ENCODE data around the gene RHOBTB1.

The RHOBTB1 gene

GRCh38 chr10:60953420-60953819 is 9.4 kb upstream of the RHOBTB1 start:
- H3K9me3 ChIP-seq (ENCODE audit: control insufficient read depth in 2 of 2, low read length in 2 of 2), result no peaks in the 10 kb centered on the region
- no peaks in the 10 kb centered on the region for H3K27me3 ChIP-seq (ENCODE audit: control insufficient read depth in 1 of 2, insufficient read depth in 2 of 2, low read length in 2 of 2)
- H3K27ac ChIP-seq (ENCODE audit: low read length), result no peak overlapping the region
- H3K4me3 ChIP-seq (ENCODE audit: low read length in 2 of 2), result no peak overlapping the region
- H3K4me1 ChIP-seq (ENCODE audit: control insufficient read depth, insufficient read depth, low read length), result no peaks in the 10 kb centered on the region
- no peaks in the 10 kb centered on the region for H3K36me3 ChIP-seq (ENCODE audit: control insufficient read depth in 2 of 2, insufficient read depth in 2 of 2, low read length in 2 of 2)
- no peak overlapping the region for H3K9ac ChIP-seq (ENCODE audit: low read length in 2 of 2)

DNA sequence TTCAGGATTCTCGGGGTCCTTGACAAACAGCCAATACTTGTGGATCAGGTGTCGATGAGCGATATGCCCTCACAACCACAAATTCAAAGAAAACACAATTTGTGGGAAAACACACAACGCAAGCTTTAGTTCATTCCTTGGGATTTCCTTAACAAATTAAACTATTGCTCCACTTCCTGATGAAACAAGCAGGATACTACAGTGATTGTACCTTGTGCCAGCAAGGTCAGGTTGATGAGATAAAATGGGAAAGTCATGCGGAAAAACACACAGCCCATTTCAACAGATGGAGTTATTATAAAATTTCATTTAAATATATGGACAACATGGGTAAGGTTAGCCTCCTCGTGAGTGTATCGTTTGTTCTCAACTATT is 8.8 kb upstream of the RHOBTB1 start:
- Histone ChIP-seq H3K36me3 (ENCODE audit: control insufficient read depth in 2 of 2, insufficient read depth in 2 of 2, low read length in 2 of 2) (no peaks in the 10 kb centered on the region), H3K4me3 (ENCODE audit: low read length in 2 of 2) (no peak overlapping the region), H3K4me1 (ENCODE audit: control insufficient read depth, insufficient read depth, low read length) (no peaks in the 10 kb centered on the region), H3K27me3 (ENCODE audit: control insufficient read depth in 1 of 2, insufficient read depth in 2 of 2, low read length in 2 of 2) (no peaks in the 10 kb centered on the region), H3K27ac (ENCODE audit: low read length) (no peak overlapping the region), H3K9me3 (ENCODE audit: control insufficient read depth in 2 of 2, low read length in 2 of 2) (no peaks in the 10 kb centered on the region), H3K9ac (ENCODE audit: low read length in 2 of 2) (no peak overlapping the region)

DNA sequence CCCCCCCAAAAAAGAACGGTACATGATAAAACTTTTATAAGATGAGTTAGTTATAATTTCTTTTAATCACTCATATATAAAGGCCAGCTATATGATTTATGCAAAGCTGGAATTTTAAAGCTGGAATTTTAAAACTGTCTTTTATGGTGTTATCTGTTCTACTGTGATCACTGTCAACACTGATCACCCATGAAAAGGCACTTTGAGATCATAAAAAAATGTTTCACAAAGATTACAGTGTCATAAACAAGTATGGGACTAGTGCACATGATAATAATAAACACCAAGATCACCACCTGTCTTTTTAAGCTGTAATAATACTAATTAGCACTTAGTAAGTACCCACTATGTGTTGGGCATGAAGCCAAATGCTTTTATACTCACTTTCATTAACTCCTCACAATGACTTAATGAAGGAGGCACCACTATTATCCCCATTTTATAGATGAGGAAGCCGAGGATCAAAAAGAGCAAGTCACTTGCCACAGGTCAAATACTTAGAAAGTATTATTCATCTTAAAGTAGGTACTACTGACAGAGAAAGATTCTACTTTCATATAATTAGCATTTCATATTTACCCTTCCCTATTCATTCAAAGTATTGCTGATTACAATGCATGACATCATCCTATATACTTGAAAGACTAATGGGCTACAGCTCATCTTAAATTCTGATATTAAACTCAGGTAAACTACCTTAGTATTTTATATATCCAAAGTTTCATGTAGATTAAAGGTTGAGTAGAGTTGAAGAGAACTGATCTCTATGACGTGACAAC is 8.3 kb upstream of the RHOBTB1 start:
- no peak overlapping the region for H3K9ac ChIP-seq (ENCODE audit: low read length in 2 of 2)
- H3K9me3 ChIP-seq (ENCODE audit: control insufficient read depth in 2 of 2, low read length in 2 of 2), result no peaks in the 10 kb centered on the region
- H3K27me3 ChIP-seq (ENCODE audit: control insufficient read depth in 1 of 2, insufficient read depth in 2 of 2, low read length in 2 of 2), result no peaks in the 10 kb centered on the region
- H3K4me3 ChIP-seq (ENCODE audit: low read length in 2 of 2), result no peak overlapping the region
- H3K36me3 ChIP-seq (ENCODE audit: control insufficient read depth in 2 of 2, insufficient read depth in 2 of 2, low read length in 2 of 2), result no peaks in the 10 kb centered on the region
- no peak overlapping the region for H3K27ac ChIP-seq (ENCODE audit: low read length)
- no peaks in the 10 kb centered on the region for H3K4me1 ChIP-seq (ENCODE audit: control insufficient read depth, insufficient read depth, low read length)

GRCh38 chr10:60951272-60951724 is 7.3 kb upstream of the RHOBTB1 start:
- H3K27ac ChIP-seq (ENCODE audit: low read length), result no peak overlapping the region
- no peak overlapping the region for H3K9ac ChIP-seq (ENCODE audit: low read length in 2 of 2)
- no peaks in the 10 kb centered on the region for H3K4me1 ChIP-seq (ENCODE audit: control insufficient read depth, insufficient read depth, low read length)
- H3K27me3 ChIP-seq (ENCODE audit: control insufficient read depth in 1 of 2, insufficient read depth in 2 of 2, low read length in 2 of 2), result no peaks in the 10 kb centered on the region
- no peaks in the 10 kb centered on the region for H3K9me3 ChIP-seq (ENCODE audit: control insufficient read depth in 2 of 2, low read length in 2 of 2)
- no peaks in the 10 kb centered on the region for H3K36me3 ChIP-seq (ENCODE audit: control insufficient read depth in 2 of 2, insufficient read depth in 2 of 2, low read length in 2 of 2)
- H3K4me3 ChIP-seq (ENCODE audit: low read length in 2 of 2), result no peak overlapping the region

DNA sequence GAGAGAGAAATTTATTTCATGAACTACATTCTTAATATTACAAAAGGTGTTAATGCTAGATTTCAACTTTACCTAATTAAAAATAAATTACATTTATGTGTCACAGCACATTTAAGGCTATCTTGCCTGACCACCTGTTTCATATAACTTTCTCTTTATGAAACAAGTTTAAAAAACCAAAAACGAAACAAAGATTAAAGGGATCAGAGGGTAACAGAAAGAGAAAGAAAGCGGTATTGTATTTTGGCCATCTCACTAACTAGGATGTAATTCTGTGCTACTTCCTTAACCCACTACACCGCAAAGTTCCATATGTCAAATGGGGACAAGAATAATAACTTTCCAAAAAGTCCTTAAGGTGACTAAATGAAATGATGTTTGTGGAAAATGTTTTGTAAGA is 6.3 kb upstream of the RHOBTB1 start:
- H3K9me3 ChIP-seq (ENCODE audit: control insufficient read depth in 2 of 2, low read length in 2 of 2), result no peaks in the 10 kb centered on the region
- no peak overlapping the region for H3K9ac ChIP-seq (ENCODE audit: low read length in 2 of 2)
- no peaks in the 10 kb centered on the region for H3K27me3 ChIP-seq (ENCODE audit: control insufficient read depth in 1 of 2, insufficient read depth in 2 of 2, low read length in 2 of 2)
- H3K27ac ChIP-seq (ENCODE audit: low read length), result no peak overlapping the region
- H3K4me1 ChIP-seq (ENCODE audit: control insufficient read depth, insufficient read depth, low read length), result no peaks in the 10 kb centered on the region
- no peak overlapping the region for H3K4me3 ChIP-seq (ENCODE audit: low read length in 2 of 2)
- H3K36me3 ChIP-seq (ENCODE audit: control insufficient read depth in 2 of 2, insufficient read depth in 2 of 2, low read length in 2 of 2), result no peaks in the 10 kb centered on the region

DNA sequence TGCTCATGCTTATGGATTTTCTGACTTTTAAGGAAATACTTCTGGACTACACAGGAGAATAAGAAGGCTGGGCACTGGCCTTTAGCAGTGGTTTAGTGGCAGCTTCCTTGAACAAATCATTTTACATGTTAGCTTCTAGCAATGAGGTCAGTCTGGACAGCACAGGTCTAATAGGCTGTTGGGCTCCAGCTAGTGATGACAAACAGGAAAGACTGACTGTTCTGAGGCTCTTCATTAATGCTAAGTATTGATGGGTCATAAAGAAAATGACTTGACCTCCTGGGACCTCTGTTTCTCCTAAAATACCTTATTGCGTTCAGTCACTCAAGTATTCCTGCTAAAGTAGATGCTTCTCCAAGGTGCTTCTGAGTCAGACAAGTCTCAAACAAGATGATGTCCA is 4.9 kb upstream of the RHOBTB1 start:
- Histone ChIP-seq H3K27me3 (ENCODE audit: control insufficient read depth in 1 of 2, insufficient read depth in 2 of 2, low read length in 2 of 2) (no peaks in the 10 kb centered on the region), H3K4me1 (ENCODE audit: control insufficient read depth, insufficient read depth, low read length) (peaks cover 4% of the 10 kb centered on the region), H3K9me3 (ENCODE audit: control insufficient read depth in 2 of 2, low read length in 2 of 2) (no peaks in the 10 kb centered on the region), H3K4me3 (ENCODE audit: low read length in 2 of 2) (no peak overlapping the region), H3K27ac (ENCODE audit: low read length) (no peak overlapping the region), H3K9ac (ENCODE audit: low read length in 2 of 2) (no peak overlapping the region), H3K36me3 (ENCODE audit: control insufficient read depth in 2 of 2, insufficient read depth in 2 of 2, low read length in 2 of 2) (no peaks in the 10 kb centered on the region)

DNA sequence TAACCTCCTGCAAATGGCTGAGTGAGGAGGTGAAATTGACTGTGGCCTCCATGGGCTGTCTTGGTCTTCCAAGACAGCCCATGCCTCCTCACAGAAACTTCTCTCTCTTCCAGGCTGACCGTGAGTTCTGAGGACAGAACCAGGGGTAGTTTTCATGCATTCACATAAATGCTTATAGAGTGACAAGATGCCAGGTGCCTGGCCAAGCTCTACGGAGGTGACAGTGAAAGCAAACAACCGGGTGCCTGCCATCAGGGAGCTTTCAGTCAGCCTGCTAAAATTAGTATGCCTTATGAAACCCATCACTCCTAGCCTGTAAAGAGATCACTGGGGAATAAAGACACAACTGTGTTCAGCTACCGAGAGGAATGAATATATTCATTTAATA is 919 bp upstream of the RHOBTB1 start:
- Histone ChIP-seq H3K27me3 (ENCODE audit: control insufficient read depth in 1 of 2, insufficient read depth in 2 of 2, low read length in 2 of 2) (no peaks in the 10 kb centered on the region), H3K9me3 (ENCODE audit: control insufficient read depth in 2 of 2, low read length in 2 of 2) (no peaks in the 10 kb centered on the region), H3K27ac (ENCODE audit: low read length) (peak overlapping the region; percentile 86), H3K9ac (ENCODE audit: low read length in 2 of 2) (peak overlapping the region; percentile 72 to 88), H3K36me3 (ENCODE audit: control insufficient read depth in 2 of 2, insufficient read depth in 2 of 2, low read length in 2 of 2) (no peaks in the 10 kb centered on the region), H3K4me3 (ENCODE audit: low read length in 2 of 2) (peak overlapping the region; percentile 86 to 90), H3K4me1 (ENCODE audit: control insufficient read depth, insufficient read depth, low read length) (peaks cover 7% of the 10 kb centered on the region)

DNA sequence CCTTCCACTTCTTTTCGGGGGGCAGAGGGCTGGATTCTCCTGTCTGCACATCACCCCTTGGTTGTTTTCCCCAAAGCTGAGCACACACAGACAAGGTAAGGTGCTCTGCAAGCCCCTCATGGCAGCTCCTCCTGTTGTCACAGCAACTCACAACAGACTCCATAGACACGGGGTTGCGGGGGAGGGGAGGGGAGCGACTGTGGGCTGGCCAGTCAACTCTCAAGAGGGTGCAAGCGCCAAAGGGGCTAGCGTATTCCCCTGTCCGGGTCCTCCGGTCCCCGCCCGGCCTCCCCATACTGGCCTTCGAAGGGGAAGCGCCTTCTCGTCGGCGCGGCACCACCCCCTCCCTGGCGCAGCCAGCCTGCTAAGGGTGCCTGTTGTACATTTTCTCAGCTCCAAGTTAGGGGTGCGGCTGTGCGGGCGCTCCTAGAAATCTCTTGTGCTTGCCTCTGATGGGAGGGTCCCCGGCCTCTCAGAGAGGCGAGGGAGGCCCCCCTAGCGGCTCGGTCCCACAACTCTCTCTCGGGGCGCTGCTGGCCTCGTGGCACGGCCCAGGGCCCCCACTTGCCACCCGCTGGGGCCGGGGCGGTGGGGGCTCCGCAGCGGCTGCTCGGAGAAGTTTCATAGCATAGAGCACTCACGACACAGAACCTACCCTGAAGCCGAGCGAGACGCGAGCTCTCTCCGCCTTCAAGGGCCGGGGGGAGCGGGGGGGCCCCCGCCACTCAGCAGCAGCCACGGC is 498 bp downstream of the RHOBTB1 start:
- Histone ChIP-seq H3K36me3 (ENCODE audit: control insufficient read depth in 2 of 2, insufficient read depth in 2 of 2, low read length in 2 of 2) (no peaks in the 10 kb centered on the region), H3K9ac (ENCODE audit: low read length in 2 of 2) (peak overlapping the region; percentile 73 to 88), H3K27me3 (ENCODE audit: control insufficient read depth in 1 of 2, insufficient read depth in 2 of 2, low read length in 2 of 2) (no peaks in the 10 kb centered on the region), H3K4me1 (ENCODE audit: control insufficient read depth, insufficient read depth, low read length) (peaks cover 7% of the 10 kb centered on the region), H3K4me3 (ENCODE audit: low read length in 2 of 2) (peak overlapping the region; percentile 86 to 90), H3K27ac (ENCODE audit: low read length) (peak overlapping the region; percentile 86), H3K9me3 (ENCODE audit: control insufficient read depth in 2 of 2, low read length in 2 of 2) (no peaks in the 10 kb centered on the region)

DNA sequence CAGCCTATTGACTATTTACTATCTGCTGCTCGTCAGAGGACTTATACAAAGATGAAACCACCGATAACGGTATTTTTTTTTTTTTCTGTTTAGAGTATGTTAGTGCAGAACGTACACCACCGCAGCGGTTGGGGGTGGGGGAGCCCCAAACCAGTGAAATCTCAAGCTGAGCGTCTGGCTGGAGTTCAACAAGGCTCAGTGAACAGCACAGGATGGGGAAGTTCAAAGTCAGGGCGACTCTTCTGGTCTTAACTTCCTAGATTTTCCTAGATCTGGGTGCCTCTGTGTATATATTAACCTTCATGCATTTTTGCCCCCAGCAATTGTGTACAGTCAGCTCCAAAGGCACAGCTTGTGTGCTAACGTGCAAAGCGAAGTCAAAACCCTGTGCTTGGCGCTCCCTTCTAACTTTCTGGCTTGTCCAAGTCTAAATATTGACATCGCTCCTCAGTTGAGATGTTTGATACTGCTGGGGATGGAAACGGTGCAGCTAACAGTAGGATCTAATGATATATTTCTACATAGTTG is 1.1 kb downstream of the RHOBTB1 start:
- Histone ChIP-seq H3K27me3 (ENCODE audit: control insufficient read depth in 1 of 2, insufficient read depth in 2 of 2, low read length in 2 of 2) (no peaks in the 10 kb centered on the region), H3K27ac (ENCODE audit: low read length) (peak overlapping the region; percentile 86), H3K9ac (ENCODE audit: low read length in 2 of 2) (peak overlapping the region; percentile 73 to 88), H3K4me1 (ENCODE audit: control insufficient read depth, insufficient read depth, low read length) (peaks cover 12% of the 10 kb centered on the region), H3K4me3 (ENCODE audit: low read length in 2 of 2) (peak overlapping the region; percentile 86 to 90), H3K36me3 (ENCODE audit: control insufficient read depth in 2 of 2, insufficient read depth in 2 of 2, low read length in 2 of 2) (no peaks in the 10 kb centered on the region), H3K9me3 (ENCODE audit: control insufficient read depth in 2 of 2, low read length in 2 of 2) (no peaks in the 10 kb centered on the region)

- Histone ChIP-seq H3K4me1 (ENCODE audit: control insufficient read depth, insufficient read depth, low read length) (peaks cover 12% of the 10 kb centered on the region), H3K9ac (ENCODE audit: low read length in 2 of 2) (peak overlapping the region; percentile 73 to 88), H3K27me3 (ENCODE audit: control insufficient read depth in 1 of 2, insufficient read depth in 2 of 2, low read length in 2 of 2) (no peaks in the 10 kb centered on the region), H3K27ac (ENCODE audit: low read length) (peak overlapping the region; percentile 86), H3K36me3 (ENCODE audit: control insufficient read depth in 2 of 2, insufficient read depth in 2 of 2, low read length in 2 of 2) (no peaks in the 10 kb centered on the region), H3K4me3 (ENCODE audit: low read length in 2 of 2) (peak overlapping the region; percentile 86 to 90), H3K9me3 (ENCODE audit: control insufficient read depth in 2 of 2, low read length in 2 of 2) (no peaks in the 10 kb centered on the region)
Observed at GRCh38 chr10:60942134-60942787, 1.7 kb downstream of the RHOBTB1 start.

Data from stomach smooth muscle (tissue), 2 donors.